Upper lobe of right lung (tissue), 1 donor: ENCODE measurements around the gene RHOBTB1. TPM values are rescaled to one million over a fixed set of nuclear protein-coding genes. Genes with fewer than 3 reads are reported as not detected.

Experiments used
- ATAC-seq: fragments of 200-7000 bp; cut with Tn5 transposase; one replicate; pipeline ENCODE4 v1.9.1; 2020; ENCODE audit warnings: mild to moderate bottlenecking, moderate library complexity
- DNase-seq: peaks from one replicate; pipeline ENCODE4 v3.0.0-alpha.2; 2020
- H3K27ac ChIP-seq: fragments of 200-600 bp; one replicate; pipeline ENCODE4 v1.8.0; 2022
- H3K27me3 ChIP-seq: fragments of 200-600 bp; one replicate; pipeline ENCODE4 v1.8.0; 2022; ENCODE audit warnings: mild to moderate bottlenecking
- H3K36me3 ChIP-seq: fragments of 200-600 bp; one replicate; pipeline ENCODE4 v1.8.0; 2022
- H3K4me1 ChIP-seq: fragments of 200-600 bp; one replicate; pipeline ENCODE4 v1.8.0; 2022
- H3K4me3 ChIP-seq: fragments of 200-600 bp; one replicate; pipeline ENCODE4 v1.8.0; 2022; ENCODE audit warnings: mild to moderate bottlenecking
- H3K9me3 ChIP-seq: fragments of 200-600 bp; one replicate; pipeline ENCODE4 v1.8.0; 2022
- CTCF ChIP-seq: fragments of 200-600 bp; IDR thresholded peaks from one replicate; pipeline ENCODE4 v1.8.0; 2022; ENCODE audit warnings: antibody characterized with exemption
- intact Hi-C: fragments of 100-400 bp; cut with DNase I; formaldehyde crosslinking; loops from one replicate; pipeline ENCODE4 v1.11.0; 2022
- total RNA-seq: library from RNA; stranded (reverse); fragmentation: NEBNext Ultra II Directional; extraction: Animal tissue kit (Norgen Biotek cat#: 25700); gene quantifications from one replicate; pipeline ENCODE4 v1.2.1, GENCODE V29; 2021
- donor health status: DM: no; HTN: yes; CAD: no; lungs with severe emphysema.

Gene RHOBTB1
- total RNA-seq, 1 donor from 2014 or later, result 14.5 TPM

- ATAC-seq (peak; percentile 50), DNase-seq (no peak)
- H3K27me3 ChIP-seq, result no peaks in the 10 kb centered on the region
- TF ChIP-seq CTCF, result no peak
- H3K27ac ChIP-seq, result no peak overlapping the region
- peaks cover 27% of the 10 kb centered on the region for H3K4me1 ChIP-seq
- intact Hi-C loops, result no loop called here
- no peak overlapping the region for H3K4me3 ChIP-seq
- no peaks in the 10 kb centered on the region for H3K36me3 ChIP-seq
- H3K9me3 ChIP-seq, result no peaks in the 10 kb centered on the region
These were observed 38.4 kb downstream of the RHOBTB1 start for GRCh38 chr10:60905580-60905979.

GRCh38 chr10:60903096-60903495 is 40.9 kb downstream of the RHOBTB1 start:
- no peak for TF ChIP-seq CTCF
- no peak overlapping the region for H3K4me3 ChIP-seq
- intact Hi-C loops, result no loop called here
- no peak overlapping the region for H3K27ac ChIP-seq
- peaks cover 16% of the 10 kb centered on the region for H3K4me1 ChIP-seq
- H3K27me3 ChIP-seq, result no peaks in the 10 kb centered on the region
- DNase-seq, result no peak
- no peaks in the 10 kb centered on the region for H3K9me3 ChIP-seq
- no peak for ATAC-seq
- H3K36me3 ChIP-seq, result no peaks in the 10 kb centered on the region

GRCh38 chr10:60901561-60902235 is 42.3 kb downstream of the RHOBTB1 start:
- H3K27ac ChIP-seq, result no peak overlapping the region
- intact Hi-C loops, result no loop called here
- H3K36me3 ChIP-seq, result no peaks in the 10 kb centered on the region
- no peak for TF ChIP-seq CTCF
- ATAC-seq (peak; percentile 50), DNase-seq (no peak)
- no peak overlapping the region for H3K4me3 ChIP-seq
- no peaks in the 10 kb centered on the region for H3K27me3 ChIP-seq
- H3K4me1 ChIP-seq, result peaks cover 16% of the 10 kb centered on the region
- no peaks in the 10 kb centered on the region for H3K9me3 ChIP-seq

DNA sequence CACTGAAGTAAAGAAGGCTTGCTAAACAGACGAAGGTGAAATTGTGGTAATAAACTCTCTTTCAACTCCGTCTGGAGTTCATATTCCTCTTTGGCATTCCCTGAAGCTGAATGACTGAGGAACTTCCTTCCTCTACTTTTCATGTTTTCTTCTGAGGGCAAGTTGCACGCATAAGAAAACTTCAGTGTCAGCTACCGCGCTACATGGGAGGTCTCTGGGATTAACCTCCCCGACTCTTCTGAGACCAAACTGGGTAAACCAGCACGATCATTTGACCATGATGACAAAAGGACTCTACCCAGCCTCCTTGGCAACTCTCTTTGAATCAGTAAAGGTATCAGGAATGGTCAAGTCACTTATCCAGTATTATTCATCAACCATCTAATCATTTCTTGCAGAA is 44.7 kb downstream of the RHOBTB1 start:
- Histone ChIP-seq H3K4me3 (no peak overlapping the region), H3K9me3 (no peaks in the 10 kb centered on the region), H3K27ac (no peak overlapping the region), H3K4me1 (peaks cover 8% of the 10 kb centered on the region), H3K27me3 (no peaks in the 10 kb centered on the region), H3K36me3 (no peaks in the 10 kb centered on the region)
- no peak for TF ChIP-seq CTCF
- intact Hi-C loops, result no loop called here
- no peak for ATAC-seq
- no peak for DNase-seq

DNA sequence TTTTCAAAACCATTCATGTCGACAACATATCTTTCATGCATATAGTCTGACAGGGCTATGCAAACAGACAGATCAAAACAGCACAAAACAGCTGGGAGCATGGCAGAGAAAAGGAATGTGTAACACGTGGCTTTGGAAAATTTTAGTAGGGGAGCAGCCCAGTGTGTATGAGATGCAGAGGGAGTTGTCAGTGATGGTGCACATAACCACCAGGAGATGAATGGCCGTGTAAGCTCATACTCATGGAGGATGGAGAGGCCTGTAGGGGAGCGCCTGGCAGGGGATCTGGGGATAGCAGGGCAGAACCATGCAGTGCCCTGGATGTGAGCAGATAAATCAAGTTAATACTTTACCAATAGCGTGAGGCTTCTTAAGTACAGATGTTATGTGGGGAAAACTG is 45.7 kb downstream of the RHOBTB1 start:
- no peaks in the 10 kb centered on the region for H3K9me3 ChIP-seq
- no peak for DNase-seq
- ATAC-seq, result peak; percentile 27
- H3K36me3 ChIP-seq, result no peaks in the 10 kb centered on the region
- no peak overlapping the region for H3K27ac ChIP-seq
- intact Hi-C loops, result no loop called here
- H3K27me3 ChIP-seq, result no peaks in the 10 kb centered on the region
- peaks cover 8% of the 10 kb centered on the region for H3K4me1 ChIP-seq
- H3K4me3 ChIP-seq, result no peak overlapping the region
- TF ChIP-seq CTCF, result no peak

DNA sequence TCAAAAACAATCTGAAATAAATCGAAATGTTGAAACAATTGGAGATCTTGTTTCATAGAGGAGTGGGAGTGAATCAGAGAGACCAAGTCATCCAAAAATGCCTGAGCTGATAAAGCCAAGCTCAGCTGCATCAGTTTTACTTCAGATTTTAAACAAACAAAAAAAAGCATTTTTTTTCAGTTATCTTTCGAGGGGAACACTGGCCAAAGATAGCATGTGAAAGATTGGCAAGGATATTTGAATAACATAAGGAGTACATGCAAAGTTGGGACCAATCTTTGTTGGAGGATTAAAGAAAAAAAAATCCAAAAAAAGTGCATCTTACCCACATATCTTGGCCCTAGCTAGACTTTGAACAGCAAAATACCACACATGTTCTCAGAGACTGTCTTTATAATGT is 47.2 kb downstream of the RHOBTB1 start:
- intact Hi-C loops, result no loop called here
- no peaks in the 10 kb centered on the region for H3K9me3 ChIP-seq
- TF ChIP-seq CTCF, result no peak
- no peak overlapping the region for H3K27ac ChIP-seq
- DNase-seq, result no peak
- H3K27me3 ChIP-seq, result no peaks in the 10 kb centered on the region
- H3K4me3 ChIP-seq, result no peak overlapping the region
- no peak for ATAC-seq
- H3K36me3 ChIP-seq, result no peaks in the 10 kb centered on the region
- H3K4me1 ChIP-seq, result peaks cover 8% of the 10 kb centered on the region
